Tibial artery (tissue), 4 donors: ENCODE measurements around the gene DTNA.

Experiments
- DNase-seq, 2 donors: peaks; one replicate each; pipeline ENCODE4 v3.0.0-alpha.2; 2019
- H3K27ac ChIP-seq, 2 donors: fragments of 200-600 bp; sonication (generic) in 1 of 2; 1 replicate in 1 of 2; 2 replicates in 1 of 2; pipeline ENCODE4 v1.5.1; 2018 to 2019; ENCODE audit warnings: mild to moderate bottlenecking in 1 of 2
- H3K27me3 ChIP-seq, 2 donors: fragments of 200-600 bp; sonication (generic) in 1 of 2; one replicate each; pipeline versions ENCODE4 v1.5.1 to v1.6.0; 2016 to 2019
- H3K36me3 ChIP-seq, 3 donors: fragments of 200-600 bp; sonication (generic) in 2 of 3; one replicate each; pipeline ENCODE4 v1.5.1; 2016 to 2019; ENCODE audit warnings: mild to moderate bottlenecking in 2 of 3
- H3K4me1 ChIP-seq, 4 donors: fragments of 200-600 bp; sonication (generic) in 2 of 4; 1 replicate in 3 of 4; 2 replicates in 1 of 4; pipeline ENCODE4 v1.5.1; 2016 to 2019
- H3K4me3 ChIP-seq, 2 donors: fragments of 200-600 bp; sonication (generic) in 1 of 2; 1 replicate in 1 of 2; 2 replicates in 1 of 2; pipeline ENCODE4 v1.5.1; 2018 to 2019; ENCODE audit warnings: mild to moderate bottlenecking in 2 of 2
- H3K9me3 ChIP-seq, 3 donors: fragments of 200-600 bp; sonication (generic) in 1 of 3; one replicate each; pipeline ENCODE4 v1.5.1; 2016 to 2019
- CTCF ChIP-seq, 2 experiments: fragments of 200-600 bp in 1 of 2; fragments of 450-650 bp in 1 of 2; IDR thresholded peaks; one replicate each; pipeline ENCODE4 v1.5.1; 2017 to 2019; ENCODE audit warnings: antibody characterized with exemption in 2 of 2, mild to moderate bottlenecking in 1 of 2, moderate library complexity in 1 of 2
- intact Hi-C: fragments of 100-400 bp; cut with DNase I; formaldehyde crosslinking; loops from one replicate; pipeline ENCODE4 v1.15.0; 2023; ENCODE audit warnings: low total_unique reads

Gene DTNA

GRCh38 chr18:34796035-34796657 lies 86.0 kb downstream of the DTNA start:
- TF ChIP-seq CTCF (IDR thresholded peaks at IDR 0.05) = no peak
- H3K27me3 ChIP-seq = no peaks in the 10 kb centered on the region
- DNase-seq = no peak
- H3K9me3 ChIP-seq = no peaks in the 10 kb centered on the region
- H3K4me1 ChIP-seq = peaks cover 0 to 6% (median 0%) of the 10 kb centered on the region in 4 donors
- H3K27ac ChIP-seq = no peak overlapping the region
- peaks cover 0 to 10% (median 0%) of the 10 kb centered on the region in 3 donors for H3K36me3 ChIP-seq
- intact Hi-C loops = no loop called here
- H3K4me3 ChIP-seq = no peak overlapping the region

GRCh38 chr18:34799291-34799690 lies 89.2 kb downstream of the DTNA start:
- no peak overlapping the region for H3K4me3 ChIP-seq
- DNase-seq = no peak
- intact Hi-C loops = no loop called here

GRCh38 chr18:34800381-34800780 lies 90.3 kb downstream of the DTNA start:
- peaks cover 0 to 6% (median 0%) of the 10 kb centered on the region in 4 donors for H3K4me1 ChIP-seq
- intact Hi-C loops = no loop called here
- no peak for DNase-seq

More at GRCh38 chr18:34799291-34799690, 89.2 kb downstream of the DTNA start:
- no peak for TF ChIP-seq CTCF (IDR thresholded peaks at IDR 0.05)
- Histone ChIP-seq H3K27me3 (no peaks in the 10 kb centered on the region), H3K36me3 (peaks cover 0 to 6% (median 0%) of the 10 kb centered on the region in 3 donors), H3K9me3 (no peaks in the 10 kb centered on the region), H3K27ac (no peak overlapping the region), H3K4me1 (peaks cover 0 to 6% (median 0%) of the 10 kb centered on the region in 4 donors)

GRCh38 chr18:34801774-34802173 lies 91.7 kb downstream of the DTNA start:
- DNase-seq = no peak
- Histone ChIP-seq H3K4me1 (peaks cover 0 to 17% (median 0%) of the 10 kb centered on the region in 4 donors), H3K36me3 (peaks cover 0 to 6% (median 0%) of the 10 kb centered on the region in 3 donors), H3K27ac (no peak overlapping the region), H3K4me3 (no peak overlapping the region), H3K27me3 (no peaks in the 10 kb centered on the region), H3K9me3 (no peaks in the 10 kb centered on the region)
- intact Hi-C loops = no loop called here
- no peak for TF ChIP-seq CTCF (IDR thresholded peaks at IDR 0.05)

More at GRCh38 chr18:34800381-34800780, 90.3 kb downstream of the DTNA start:
- Histone ChIP-seq H3K9me3 (no peaks in the 10 kb centered on the region), H3K27ac (no peak overlapping the region), H3K27me3 (no peaks in the 10 kb centered on the region), H3K4me3 (no peak overlapping the region), H3K36me3 (peaks cover 0 to 6% (median 0%) of the 10 kb centered on the region in 3 donors)
- no peak for TF ChIP-seq CTCF (IDR thresholded peaks at IDR 0.05)

GRCh38 chr18:34802959-34803358 lies 92.9 kb downstream of the DTNA start:
- no peak overlapping the region for H3K4me3 ChIP-seq

More at GRCh38 chr18:34802959-34803358, 92.9 kb downstream of the DTNA start:
- TF ChIP-seq CTCF (IDR thresholded peaks at IDR 0.05) = no peak
- Histone ChIP-seq H3K36me3 (peaks cover 0 to 3% (median 0%) of the 10 kb centered on the region in 3 donors), H3K9me3 (no peaks in the 10 kb centered on the region), H3K27me3 (no peaks in the 10 kb centered on the region), H3K4me1 (peaks cover 0 to 28% (median 0%) of the 10 kb centered on the region in 4 donors), H3K27ac (no peak overlapping the region)
- intact Hi-C loops = no loop called here
- DNase-seq = no peak
